Activated T-cell treated with anti-CD3 and anti-CD28 coated beads for 24 hours (primary cell): Measurements from ENCODE around the gene TYK2.
"Not testable (repeated sequence)": the region's sequence is repeated elsewhere in the genome, so short reads cannot be mapped to it uniquely, and the experiment has no call there.

Source experiments
- DNase-seq: peaks from one replicate; pipeline ENCODE4 v3.0.0-alpha.2; 2020; ENCODE audit warnings: low read depth

The TYK2 gene

DNA sequence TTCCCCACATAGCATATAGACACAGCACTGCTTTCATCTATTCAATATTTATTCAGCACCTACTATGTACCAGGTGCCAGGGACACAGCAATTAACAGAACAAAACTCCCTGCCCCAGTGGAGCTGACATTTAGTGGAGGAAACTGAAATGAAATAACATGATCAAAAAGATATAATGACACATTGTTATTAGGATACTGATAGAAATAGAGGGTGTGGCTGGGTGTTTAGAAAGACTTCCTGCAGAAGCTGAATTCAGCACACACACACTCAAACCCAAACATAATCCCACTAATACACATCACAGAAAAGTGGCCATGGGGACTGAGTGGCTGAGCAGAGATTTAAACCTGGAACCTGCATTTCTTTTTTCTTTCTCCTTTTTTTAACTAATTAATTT is 26.7 kb upstream of the TYK2 start:
- no peak for DNase-seq

DNA sequence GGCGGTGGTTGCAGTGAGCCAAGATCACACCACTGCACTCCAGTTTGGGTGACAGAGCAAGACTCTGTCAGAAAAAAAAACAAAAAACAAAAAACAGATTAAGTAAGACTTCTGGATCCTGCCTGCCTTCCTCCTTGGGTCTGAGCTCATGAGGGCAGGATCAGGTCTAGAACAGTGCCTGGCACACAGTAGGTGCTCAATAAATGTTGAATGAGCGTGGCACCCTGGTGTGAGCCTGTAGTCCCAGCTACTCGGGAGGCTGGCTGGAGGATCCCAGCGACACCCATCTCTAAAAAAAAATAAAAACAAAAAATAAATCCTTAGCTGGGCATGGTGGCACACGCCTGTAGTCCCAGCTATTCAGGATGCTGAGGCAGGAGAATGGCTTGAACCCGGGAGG is 25.8 kb upstream of the TYK2 start:
- DNase-seq: no peak

DNA sequence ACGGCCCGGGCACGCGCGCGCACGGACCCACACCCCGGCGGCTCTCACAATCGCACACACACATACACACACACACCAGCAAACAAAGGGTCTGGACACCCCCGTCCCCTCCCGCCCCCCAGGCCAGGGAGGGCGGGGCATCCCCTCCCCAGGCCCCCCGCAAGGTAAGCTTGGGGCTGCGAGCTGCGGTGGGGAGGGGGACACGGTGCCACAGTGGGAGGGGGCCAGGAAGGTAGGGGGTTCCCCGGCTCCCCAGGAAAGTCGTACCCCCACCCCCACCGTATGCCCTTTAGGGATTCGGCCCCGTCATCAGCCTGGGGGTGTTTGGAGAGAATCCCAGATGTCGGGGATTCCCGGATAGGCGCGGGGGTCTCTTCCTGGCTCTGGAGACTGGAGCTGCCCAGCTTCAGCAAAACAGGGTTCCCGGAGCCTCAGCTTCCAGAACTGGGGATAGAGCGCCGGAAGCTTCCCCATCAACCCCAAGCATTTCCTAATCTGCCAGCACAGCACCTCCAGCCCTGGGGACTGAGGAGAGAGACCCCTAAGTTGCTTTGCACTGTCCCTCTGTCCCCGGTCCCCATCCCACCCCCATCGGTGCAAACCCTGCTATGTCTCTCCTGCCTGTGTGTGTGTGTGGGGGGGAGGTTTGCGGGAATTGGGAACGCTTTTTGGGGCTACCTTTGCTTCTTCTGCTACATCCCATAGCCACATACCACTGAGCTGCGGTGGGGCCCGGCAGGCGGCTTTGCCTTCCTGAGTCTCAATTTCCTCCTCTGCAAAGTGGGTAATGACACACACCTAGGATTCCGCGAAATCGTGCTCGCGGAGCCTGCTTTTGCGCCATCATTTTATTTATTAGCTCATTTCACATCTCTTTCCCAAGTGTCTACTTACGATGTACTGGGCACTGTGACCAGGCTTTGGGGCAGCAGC is 24.8 kb upstream of the TYK2 start:
- DNase-seq: no peak

DNA sequence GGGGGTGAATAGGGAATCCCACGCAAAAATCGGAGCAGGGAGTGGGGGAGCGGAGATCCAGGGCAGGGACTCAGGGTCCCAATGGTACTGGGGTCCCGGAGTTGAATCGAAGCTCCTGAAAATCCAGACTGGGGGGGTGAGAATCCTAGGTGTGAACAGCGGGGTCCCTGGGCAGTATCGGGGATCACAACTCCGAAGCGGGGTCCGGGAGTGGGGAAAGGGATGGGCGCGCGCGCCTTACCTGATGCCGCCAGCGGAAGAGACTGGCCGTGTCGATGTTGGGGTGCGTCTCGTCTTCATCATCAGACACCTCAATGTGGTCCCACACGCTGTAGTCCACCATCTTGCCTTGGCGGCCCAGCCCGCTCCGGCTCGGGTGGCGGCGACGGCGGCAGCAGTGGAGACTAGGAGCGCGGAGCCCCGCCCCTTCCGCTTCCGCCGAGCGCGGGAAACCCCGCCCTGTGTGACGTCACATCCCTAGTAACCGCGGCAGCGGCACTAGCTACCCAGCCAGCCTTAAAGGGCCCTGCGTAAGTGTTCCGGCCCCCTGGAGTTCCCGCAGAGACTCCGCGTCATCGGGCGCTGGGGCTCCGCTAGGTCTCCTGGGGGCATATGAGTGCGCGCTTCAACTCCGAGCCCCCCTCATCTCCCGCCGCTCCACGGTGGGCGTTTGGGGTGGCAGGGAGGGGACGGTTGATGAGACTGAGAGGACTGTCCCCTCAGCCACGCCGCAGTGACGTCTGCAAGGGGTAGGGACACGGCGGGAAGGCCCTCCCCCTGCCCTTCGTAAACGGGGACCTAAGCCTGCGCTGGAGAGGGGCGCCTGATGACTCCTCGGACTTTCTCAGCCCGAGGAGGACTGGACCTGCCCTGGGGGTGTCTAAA is 23.0 kb upstream of the TYK2 start, which contains the start of gene CDC37:
TSS of gene CDC37 (minus strand) at position 406 of the 885 bp plus-strand sequence. CDS start at position 343, 63 bp downstream.
- DNase-seq: peak; percentile 99

DNA sequence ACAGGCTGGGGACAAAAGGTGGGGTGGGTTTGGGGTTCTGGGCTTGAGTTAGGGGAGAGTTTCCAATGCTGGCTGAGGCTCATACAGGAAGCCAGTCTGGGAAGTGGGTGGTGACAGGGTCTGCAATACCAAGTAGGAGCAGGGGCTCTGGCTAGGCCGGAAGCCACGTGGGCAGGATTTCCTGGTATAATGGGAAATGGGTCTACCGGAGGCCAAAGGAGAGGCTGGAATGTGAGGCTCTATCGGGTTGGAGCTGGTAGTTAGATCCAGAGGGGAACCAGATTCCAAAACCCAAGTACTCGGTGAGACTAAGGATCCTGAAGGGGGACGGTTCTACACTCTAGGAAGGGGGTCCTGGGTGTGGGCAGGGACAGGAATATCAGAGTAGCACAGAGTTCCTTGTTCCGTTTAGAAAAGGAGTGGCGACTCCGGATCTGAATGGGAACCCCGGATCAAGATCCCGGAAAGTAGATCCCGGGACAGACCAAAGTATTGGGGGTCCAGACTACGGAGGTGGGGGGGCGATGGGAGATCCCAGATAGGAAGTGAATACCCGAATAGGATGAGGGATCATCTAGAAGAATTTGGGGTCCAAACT is 22.2 kb upstream of the TYK2 start:
- no peak for DNase-seq

DNA sequence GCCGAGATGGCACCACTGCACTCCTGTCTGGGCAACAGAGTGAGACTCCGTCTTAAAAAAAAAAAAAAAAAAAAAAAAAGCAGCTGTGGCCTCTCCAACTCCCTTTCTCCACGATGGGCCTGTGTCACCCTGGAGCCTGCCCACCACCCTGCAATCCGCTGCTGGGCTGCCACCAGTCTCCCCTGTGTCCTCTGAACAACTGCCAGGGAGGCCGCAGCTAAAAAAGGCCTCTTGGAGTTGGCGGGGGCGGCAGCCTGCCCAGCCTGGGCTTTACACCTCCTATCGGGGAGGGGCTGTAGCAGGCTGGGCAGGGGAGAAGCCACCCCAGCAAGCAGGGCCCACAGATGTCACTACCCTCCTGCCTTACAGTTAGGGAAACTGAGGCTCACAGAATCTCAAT is 19.5 kb upstream of the TYK2 start:
- DNase-seq: no peak

DNA sequence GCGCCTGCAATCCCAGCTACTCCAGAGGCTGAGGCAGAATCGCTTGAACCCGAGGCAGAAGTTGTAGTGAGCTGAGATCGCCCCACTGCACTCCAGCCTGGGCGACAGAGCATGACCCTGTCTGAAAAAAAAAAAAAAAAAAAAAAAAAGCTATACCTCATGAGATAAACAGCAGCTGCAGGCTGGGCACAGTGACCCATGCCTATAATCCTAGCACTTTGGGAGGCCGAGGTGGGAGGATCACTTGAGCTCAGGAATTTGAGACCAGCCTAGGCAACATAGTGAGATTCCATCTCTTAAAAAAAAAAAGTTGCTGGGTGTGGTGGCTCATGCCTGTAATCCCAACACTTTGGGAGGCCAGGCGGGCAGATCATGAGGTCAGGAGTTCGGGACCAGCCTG is 19.0 kb upstream of the TYK2 start:
- DNase-seq: not testable (repeated sequence)

DNA sequence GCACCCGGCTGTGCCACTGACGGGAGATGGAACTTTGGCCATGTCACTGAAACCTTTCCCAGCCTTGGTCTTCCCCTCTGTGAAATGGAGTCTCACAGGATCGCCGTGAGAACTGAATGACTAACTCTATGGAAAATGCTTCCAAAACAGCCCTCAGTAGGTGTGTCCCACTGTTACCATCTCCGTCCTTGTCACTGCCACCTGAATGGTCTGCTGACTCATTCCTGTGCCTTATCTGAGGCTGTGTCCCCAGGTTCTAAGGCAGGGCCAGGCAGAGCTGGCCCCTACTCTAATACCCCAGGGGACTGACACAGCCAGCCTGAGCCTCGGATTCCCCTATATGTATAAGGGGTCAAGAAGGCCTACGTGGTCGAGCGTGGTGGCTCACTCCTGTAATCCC is 18.4 kb upstream of the TYK2 start:
- no peak for DNase-seq

DNA sequence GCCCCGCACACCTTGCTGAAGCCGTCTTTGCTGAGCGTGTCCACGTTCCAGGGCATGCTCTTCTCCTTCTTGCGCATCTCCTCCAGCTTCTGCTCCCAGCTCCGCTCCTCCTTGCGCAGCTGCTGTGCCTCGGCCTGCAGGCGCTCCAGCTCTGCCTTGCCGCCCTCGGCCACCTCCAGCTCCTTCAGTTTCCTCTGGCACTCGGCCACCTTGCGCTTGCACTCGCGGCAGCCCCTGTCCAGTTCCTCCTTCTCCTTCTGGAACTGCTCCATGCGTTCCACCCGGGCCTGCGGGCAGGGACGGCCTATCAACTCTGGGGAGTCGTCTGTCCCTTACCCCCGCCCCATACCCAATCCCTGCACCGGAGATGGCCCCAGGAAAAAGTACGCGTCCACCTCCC is 15.5 kb upstream of the TYK2 start:
- DNase-seq: no peak

DNA sequence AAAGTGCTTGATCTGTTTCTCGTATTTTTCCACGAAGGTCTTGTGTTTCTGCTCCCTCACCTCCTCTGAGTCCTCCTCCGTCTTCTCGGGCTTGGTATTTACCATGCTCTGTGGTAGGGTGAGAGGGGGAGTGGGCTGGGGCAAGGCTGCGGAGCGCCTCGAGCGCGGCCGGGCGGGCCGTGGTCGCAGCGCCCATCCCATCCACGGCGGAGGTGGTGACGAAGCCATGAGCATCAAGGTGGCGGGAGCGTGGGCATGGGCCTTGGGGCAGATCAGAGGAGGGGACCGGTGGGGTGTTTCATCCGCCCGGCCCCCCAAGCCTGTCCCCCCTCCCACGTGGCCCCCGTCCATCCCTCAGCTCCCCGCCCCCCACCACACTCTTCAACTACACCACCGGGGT is 15.1 kb upstream of the TYK2 start:
- no peak for DNase-seq

DNA sequence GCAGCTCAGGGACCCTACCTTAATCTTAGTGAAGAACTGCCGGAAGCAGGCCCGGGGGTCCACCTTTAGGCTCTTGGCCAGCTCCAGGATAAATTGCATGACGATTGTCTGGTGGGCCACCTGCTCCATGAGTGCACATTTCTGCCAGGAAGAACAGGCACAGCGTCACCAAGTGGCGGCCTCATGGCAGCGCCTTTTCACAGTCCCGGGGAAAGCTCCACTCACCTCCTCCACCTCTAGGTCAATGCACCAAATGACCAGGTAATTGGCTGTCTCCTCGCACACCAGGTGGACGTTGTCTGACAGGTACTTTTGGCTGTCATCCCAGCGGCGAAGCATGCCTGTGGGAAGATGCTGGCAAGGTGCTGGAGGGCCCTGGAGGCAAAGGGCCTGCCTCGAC is 14.6 kb upstream of the TYK2 start:
- DNase-seq: no peak

DNA sequence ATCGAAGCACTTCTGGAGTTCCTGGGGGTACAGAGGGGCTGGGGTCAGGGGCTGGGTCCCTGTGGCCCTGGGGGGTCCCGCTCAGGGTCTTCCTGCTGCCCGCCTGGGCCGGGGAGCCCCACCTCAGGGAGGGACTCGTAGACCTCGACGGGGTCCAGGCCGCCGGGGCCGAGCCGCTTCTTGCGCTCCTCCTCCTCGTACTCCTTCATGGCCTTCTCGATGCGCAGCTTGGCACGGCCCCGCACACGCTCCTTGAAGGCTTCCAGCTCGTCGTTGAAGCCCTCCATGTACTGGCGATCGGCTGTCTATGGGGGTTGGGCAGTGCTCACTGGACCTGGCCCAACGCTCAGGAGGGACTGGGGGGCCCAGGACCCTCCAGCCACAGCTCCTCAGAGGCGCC is 12.8 kb upstream of the TYK2 start:
- no peak for DNase-seq

DNA sequence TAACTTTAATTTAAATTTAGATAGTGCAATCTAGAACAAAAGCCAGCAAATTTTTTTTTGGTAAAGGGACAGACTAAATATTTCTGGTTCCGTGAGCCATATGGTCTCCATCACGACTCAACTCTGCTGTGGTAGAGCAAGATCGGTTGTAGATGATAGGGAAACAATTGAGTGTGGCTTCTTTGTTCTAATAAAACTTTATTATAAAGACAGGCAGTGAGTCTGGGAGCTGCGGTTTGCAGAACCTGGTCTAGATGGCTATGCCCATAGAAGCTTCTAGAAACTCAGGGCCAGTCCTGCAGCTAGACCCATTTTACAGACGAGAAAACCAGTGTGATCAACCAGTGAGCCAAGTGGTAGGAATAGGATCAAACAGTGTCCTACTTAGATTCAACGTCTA is 11.7 kb upstream of the TYK2 start:
- DNase-seq: no peak

DNA sequence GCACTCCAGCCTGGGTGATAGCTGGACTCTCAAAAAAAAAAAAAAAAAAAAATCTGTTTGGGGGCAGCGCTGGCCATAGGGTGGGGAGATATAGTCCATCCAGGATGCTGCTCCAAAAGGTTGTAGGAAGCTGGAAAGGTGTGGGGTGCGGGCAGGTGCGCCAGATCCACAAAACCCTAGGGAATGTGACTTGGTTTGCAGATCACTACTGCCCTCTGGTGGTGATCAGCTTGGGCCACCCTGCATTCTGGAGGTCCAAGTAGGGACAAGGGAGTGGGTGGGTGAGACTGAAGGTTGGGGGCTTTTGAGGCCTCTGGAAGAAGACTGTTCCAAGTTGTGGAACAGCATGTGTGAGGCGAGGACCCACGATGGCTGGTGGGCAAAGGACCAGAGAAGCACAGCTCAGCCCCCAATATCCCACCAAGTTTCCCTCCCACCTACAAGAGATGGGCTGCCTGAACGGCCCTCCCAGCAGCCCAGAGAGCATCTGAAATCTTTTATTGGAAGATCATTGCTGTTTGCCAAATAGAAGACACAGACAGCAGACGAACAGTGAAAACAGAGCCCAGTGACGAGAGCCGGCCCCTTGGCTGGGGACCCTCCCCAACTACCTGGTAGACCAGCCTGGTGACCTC is 10.4 kb upstream of the TYK2 start:
- DNase-seq: peak; percentile 59

DNA sequence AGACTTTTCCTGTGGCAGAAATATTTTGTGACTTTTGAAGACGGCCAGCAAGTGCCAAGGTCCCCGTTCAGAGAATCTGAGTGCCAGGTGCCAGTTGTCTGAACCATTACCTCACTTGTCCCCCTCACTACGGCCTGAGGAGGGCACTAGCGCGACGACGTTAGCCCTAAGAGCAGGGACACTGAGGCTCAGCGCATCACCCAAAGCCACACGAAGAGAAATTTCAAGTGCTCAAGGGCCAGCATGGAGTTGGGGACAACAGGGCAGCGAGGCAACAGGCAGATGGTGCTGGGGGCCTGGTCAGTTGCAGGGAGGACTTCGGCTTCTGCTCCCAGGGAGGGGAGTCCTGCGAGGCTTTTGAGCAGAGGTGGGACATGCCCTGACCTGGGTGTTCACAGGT is 9.5 kb upstream of the TYK2 start:
- no peak for DNase-seq

DNA sequence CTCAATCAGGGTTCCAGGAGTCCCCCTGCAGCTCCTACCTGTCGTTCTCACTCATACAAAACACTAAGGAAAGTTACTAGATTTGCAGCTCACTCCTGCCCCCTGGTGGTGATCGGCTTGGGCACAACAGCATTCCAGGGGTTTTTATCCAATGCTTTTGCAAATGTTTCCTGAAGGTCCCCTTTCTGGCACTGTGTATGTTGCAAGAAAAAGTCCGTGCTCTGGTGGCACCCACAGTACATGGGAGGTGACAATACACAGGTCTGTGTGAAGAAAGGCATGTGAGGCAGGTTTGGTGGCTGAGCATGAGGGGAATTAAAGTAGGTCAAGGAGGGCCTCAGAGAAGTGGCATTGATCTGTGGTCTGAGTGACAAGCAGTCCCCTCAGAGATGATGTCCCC is 8.6 kb upstream of the TYK2 start:
- peak; percentile 73 for DNase-seq

DNA sequence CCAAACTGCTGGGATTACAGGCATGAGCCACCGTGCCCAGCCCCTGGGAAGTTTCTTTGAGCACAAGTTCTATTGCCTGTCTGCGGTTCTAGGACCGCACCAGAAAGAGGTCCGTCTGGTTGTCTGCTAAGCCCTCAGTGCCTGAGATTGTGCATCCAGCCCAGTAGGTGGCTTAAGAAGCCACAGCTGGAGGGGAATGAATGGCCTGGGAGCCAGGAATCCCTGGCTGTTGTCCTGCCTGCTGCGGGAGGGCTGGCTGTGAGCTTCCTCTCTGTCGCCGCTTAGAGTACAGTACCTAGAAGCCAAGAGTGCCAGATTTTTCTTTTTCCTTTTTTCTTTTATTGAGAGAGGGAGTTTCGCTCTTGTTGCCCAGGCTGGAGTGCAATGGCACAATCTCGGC is 4.2 kb upstream of the TYK2 start:
- no peak for DNase-seq

DNA sequence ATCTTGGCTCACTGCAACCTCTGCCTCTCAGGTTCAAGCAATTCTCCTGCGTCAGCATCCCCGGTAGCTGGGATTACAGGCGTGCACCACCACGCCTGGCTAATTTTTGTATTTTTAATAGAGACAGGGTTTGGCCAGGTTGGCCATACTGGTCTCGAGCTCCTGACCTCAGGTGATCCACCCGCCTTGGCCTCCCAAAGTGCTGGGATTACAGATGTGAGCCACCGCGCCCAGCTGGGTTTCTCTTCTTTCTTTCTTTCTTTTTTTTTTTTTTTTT is 2.8 kb upstream of the TYK2 start:
- not testable (repeated sequence) for DNase-seq

DNA sequence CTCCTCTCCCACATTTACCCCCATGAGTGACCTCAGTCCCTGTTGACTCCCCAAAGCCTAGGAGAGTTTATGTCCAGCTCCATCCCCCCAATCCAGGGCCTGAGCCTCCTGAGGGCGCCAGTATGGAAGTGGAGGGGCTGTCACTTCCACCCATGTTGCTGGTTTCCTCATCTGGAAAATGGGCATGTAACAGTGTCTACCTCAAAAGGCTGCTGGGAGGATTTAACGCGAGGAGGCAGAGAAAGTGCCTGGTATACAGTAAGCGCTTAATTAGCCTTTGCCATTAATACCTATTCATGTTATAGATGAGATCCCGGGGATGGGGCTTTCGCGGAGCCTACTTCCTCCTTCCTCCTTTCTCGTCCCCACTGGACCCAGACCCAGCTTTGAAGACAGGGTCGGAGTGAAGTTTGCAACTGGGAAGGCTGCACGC is 476 bp downstream of the TYK2 start:
- DNase-seq: no peak

DNA sequence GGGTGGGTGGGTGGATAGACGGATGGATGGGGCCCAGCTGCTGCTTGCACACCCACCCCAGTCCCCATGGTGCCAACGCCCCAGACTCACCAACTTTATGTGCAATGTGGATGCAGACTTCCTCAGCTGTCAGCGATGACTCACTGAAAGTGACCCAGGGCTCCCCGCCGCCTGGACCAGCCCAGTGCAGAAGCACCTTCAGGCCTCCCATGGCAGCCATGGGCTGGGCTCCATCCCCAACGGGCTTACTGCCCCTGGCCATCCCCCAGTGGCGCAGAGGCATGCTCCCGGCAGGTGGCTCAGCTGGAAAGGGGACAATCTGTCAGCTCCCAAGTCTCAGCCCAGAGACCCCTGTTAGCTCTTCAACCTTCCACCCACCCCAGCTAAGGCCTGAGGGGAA is 2.2 kb downstream of the TYK2 start:
- no peak for DNase-seq

DNA sequence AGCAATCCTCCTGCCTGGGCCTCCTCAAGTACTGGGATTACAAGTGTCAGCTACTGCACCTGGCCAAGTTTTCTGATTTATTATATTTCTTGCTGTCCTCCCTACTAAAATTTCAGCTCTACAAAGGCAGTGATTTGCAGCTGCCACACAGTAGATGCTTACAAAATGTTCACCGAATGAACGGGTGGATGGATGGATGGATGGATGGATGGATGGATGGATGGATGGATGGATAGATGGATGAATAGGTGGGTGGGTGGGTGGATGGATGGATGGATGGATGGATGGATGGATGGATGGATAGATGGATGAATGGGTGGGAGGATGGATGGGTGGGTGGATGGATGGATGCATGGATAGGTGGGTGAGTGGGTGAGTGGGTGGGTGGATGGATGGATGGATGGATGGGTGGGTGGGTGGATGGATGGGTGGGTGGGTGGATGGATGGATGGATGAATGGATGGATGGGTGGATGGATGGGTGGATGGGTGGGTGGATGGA is 3.2 kb downstream of the TYK2 start:
- DNase-seq: not testable (repeated sequence)

DNA sequence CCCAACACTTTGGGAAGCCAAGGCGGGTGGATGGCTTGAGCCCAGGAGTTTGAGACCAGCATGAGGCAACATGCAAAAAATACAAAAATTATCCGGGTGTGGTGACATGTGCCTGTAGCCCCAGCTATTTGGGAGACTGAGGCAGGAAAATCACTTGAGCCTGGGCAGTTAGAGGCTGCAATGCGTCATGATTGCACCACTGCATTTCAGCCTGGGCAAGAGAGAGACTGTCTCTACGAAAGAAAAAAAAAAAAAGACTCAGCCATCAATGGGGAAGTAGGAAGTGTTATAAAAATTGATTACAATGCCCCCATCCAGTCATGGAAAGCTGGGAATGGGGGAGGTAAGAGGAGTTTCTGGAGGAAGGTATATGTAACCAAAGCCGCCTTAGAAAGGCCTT is 5.4 kb downstream of the TYK2 start:
- no peak for DNase-seq
